IgD-negative memory B cell (primary cell): ENCODE results near the gene CDH13. TPM values are rescaled to one million over a fixed set of nuclear protein-coding genes. Genes with fewer than 3 reads are reported as not detected.

Source experiments
- H3K27ac Mint-ChIP-seq, 3 donors: one replicate each; pipeline ENCODE4 v1.8.0; 2020 to 2022; ENCODE audit warnings: mild to moderate bottlenecking in 3 of 3, mixed read lengths in 3 of 3, moderate library complexity in 1 of 3
- H3K27me3 Mint-ChIP-seq: one replicate; pipeline ENCODE4 v1.8.0; 2021; ENCODE audit warnings: mixed read lengths
- H3K36me3 Mint-ChIP-seq: one replicate; pipeline ENCODE4 v1.8.0; 2020; ENCODE audit warnings: mild to moderate bottlenecking, mixed read lengths
- H3K4me1 Mint-ChIP-seq, 3 donors: one replicate each; pipeline ENCODE4 v1.8.0; 2020 to 2022; ENCODE audit warnings: mixed read lengths in 3 of 3, mild to moderate bottlenecking in 1 of 3
- H3K4me3 Mint-ChIP-seq, 4 donors: one replicate each; pipeline ENCODE4 v1.8.0; 2020 to 2022; ENCODE audit warnings: mild to moderate bottlenecking in 4 of 4, mixed read lengths in 4 of 4, moderate library complexity in 3 of 4
- H3K9me3 Mint-ChIP-seq, 3 donors: one replicate each; pipeline ENCODE4 v1.8.0; 2020 to 2021; ENCODE audit warnings: mixed read lengths in 3 of 3, mild to moderate bottlenecking in 1 of 3
- polyA plus RNA-seq: library from polyadenylated mRNA; unstranded; fragments of 300-500 nt; fragmentation: Illumina TruSeq; gene quantifications from one replicate; pipeline ENCODE4 v1.2.3, GENCODE V29; 2021

CDH13 gene
- polyA plus RNA-seq, 1 donor from 2014 or later = 0.23 TPM

DNA sequence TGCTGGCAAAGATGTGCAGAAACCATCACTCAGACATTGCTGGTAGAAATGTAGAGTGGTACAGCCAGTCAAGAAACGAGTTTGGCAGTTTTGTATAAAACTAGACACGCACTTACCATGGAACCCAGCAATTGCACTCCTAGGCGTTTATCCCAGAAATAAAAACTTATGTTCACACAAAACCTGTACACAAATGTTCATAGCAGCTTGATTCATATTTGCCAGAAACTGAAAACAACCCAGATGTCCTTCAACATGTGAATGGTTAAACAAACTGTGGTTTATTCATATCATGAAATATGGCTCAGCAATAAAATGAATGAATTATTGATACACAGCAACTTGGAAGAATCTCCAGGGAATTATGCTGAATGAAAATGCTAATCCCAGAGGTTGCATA is 570.0 kb downstream of the CDH13 start:
- H3K9me3 Mint-ChIP-seq = peaks cover 0 to 7% (median 5%) of the 10 kb centered on the region in 3 donors
- peaks cover 1% of the 10 kb centered on the region for H3K36me3 Mint-ChIP-seq
- no peaks in the 10 kb centered on the region for H3K4me1 Mint-ChIP-seq
- no peak overlapping the region for H3K27ac Mint-ChIP-seq
- no peak overlapping the region for H3K4me3 Mint-ChIP-seq
- peaks cover 7% of the 10 kb centered on the region for H3K27me3 Mint-ChIP-seq

DNA sequence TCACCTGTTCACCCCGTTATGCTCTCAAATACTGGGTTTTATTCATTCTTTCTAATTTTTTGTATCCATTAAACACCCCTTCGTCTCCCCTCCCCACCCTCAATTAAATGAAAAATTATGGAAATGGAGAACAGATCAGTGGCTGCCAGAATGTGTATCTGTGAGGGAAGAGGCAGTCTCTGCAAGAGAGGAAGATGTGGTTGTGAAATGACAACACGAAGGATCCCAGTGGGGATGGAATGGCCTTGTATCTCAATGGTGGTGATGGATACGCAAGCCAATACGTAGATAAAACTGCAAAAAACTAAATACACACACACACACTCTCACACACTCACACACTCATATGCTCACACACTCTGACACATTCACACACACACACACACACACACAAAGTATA is 570.7 kb downstream of the CDH13 start:
- H3K27me3 Mint-ChIP-seq = peaks cover 5% of the 10 kb centered on the region
- no peak overlapping the region for H3K4me3 Mint-ChIP-seq
- H3K9me3 Mint-ChIP-seq = peaks cover 0 to 7% (median 5%) of the 10 kb centered on the region in 3 donors
- H3K4me1 Mint-ChIP-seq = no peaks in the 10 kb centered on the region
- no peak overlapping the region for H3K27ac Mint-ChIP-seq
- H3K36me3 Mint-ChIP-seq = peaks cover 1% of the 10 kb centered on the region

DNA sequence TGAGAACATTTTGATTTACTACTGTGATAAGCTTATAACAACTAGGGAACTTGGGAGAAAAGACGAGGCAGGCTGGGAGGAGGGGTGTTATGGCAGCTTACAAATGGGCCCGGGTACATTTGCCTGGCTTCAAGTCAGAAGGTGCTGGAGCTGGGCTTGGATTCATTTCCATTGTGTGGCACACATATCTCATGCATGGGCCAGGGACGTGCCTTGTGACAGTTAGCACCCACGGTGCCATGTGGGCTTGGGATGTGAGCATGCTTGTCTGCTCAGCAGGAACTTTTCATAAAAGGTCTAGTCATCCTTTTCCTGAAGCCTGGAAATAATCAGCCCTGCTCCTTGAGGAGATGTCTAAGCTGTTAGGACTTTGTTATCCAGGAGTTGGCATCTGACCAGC is 572.2 kb downstream of the CDH13 start:
- H3K27ac Mint-ChIP-seq = no peak overlapping the region
- H3K9me3 Mint-ChIP-seq = peaks cover 0 to 7% (median 5%) of the 10 kb centered on the region in 3 donors
- no peaks in the 10 kb centered on the region for H3K4me1 Mint-ChIP-seq
- H3K4me3 Mint-ChIP-seq = no peak overlapping the region
- H3K36me3 Mint-ChIP-seq = peaks cover 1% of the 10 kb centered on the region
- peaks cover 2% of the 10 kb centered on the region for H3K27me3 Mint-ChIP-seq

DNA sequence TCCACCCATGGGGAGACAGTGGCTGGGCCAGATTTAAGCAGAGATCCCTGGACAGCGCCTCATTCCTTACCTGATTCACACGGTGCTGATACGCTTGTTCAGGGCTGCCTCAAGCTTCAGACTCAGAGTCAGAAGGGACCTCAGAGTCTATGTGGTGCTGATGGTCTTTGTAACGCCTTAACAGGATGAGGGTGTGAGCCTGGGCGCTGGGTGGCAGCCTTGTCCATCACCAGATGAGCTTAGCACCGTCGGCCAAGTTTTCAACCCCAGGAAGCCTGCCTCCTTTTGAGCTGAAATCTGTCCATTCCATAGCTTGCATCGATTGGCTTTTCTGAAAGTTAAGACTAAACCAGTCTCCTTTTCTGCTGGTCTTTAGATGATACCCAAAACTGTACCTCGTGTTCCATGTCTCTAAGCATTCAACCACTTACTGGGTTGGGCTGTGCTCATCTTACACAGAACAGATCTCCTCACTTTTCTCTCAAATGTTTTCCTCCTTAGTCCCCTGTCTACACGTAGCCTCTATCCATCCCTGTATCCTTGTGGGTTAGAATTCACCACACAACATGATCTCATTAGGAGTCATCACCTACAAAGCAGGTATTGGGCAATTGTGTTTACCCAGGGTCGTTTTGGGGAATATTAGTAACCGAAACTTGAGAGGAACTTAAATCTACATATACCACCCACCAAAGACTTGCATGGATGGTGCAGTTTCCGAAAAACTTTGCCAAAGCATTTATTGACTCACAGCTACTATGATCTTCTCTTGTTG is 573.4 kb downstream of the CDH13 start:
- H3K4me1 Mint-ChIP-seq = no peaks in the 10 kb centered on the region
- peaks cover 2% of the 10 kb centered on the region for H3K27me3 Mint-ChIP-seq
- H3K27ac Mint-ChIP-seq = no peak overlapping the region
- peaks cover 1% of the 10 kb centered on the region for H3K36me3 Mint-ChIP-seq
- no peak overlapping the region for H3K4me3 Mint-ChIP-seq
- H3K9me3 Mint-ChIP-seq = peaks cover 0 to 6% (median 5%) of the 10 kb centered on the region in 3 donors

DNA sequence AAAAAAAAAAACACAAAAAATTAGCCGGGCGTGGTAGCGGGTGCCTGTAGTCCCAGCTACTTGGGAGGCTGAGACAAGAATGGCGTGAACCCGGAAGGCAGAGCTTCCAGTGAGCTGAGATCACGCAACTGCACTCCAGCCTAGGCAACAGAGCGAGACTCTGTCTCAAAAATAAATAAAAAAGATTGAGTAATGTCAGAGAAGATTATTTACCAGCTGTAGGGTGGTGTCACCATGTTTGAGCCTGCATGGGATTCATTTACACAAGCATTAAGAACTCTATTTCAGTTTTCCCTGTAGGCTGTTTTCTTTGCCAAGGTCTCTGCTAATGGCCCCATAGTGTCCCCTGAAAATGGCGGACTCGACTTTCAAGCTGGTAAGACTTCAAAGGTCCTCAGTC is 575.0 kb downstream of the CDH13 start:
- H3K4me1 Mint-ChIP-seq = no peaks in the 10 kb centered on the region
- H3K27ac Mint-ChIP-seq = no peak overlapping the region
- peaks cover 0 to 2% (median 0%) of the 10 kb centered on the region in 3 donors for H3K9me3 Mint-ChIP-seq
- H3K36me3 Mint-ChIP-seq = no peaks in the 10 kb centered on the region
- no peak overlapping the region for H3K4me3 Mint-ChIP-seq
- peaks cover 5% of the 10 kb centered on the region for H3K27me3 Mint-ChIP-seq

DNA sequence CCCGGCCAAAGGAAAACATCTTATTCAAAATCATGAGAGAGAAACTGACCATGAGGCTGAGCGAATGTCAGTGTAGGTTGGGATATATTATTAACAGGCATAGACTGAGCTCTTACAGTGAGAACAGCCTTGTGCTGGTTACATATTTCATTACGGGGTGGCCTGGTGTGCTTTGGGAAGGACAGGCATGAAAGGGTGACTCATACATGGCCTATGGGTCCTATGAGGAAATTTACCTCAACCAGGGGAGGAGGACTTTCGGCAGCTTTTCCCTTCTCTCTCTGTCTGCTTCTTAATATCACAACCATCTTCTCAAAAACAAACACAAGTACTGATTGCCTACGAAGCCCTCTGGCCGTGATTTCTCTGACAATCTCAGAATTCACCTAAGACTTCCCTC is 579.1 kb downstream of the CDH13 start:
- Mint-ChIP-seq H3K36me3 (no peaks in the 10 kb centered on the region), H3K4me3 (no peak overlapping the region), H3K9me3 (peaks cover 0 to 2% (median 0%) of the 10 kb centered on the region in 3 donors), H3K27ac (no peak overlapping the region), H3K27me3 (peaks cover 8% of the 10 kb centered on the region), H3K4me1 (no peaks in the 10 kb centered on the region)

DNA sequence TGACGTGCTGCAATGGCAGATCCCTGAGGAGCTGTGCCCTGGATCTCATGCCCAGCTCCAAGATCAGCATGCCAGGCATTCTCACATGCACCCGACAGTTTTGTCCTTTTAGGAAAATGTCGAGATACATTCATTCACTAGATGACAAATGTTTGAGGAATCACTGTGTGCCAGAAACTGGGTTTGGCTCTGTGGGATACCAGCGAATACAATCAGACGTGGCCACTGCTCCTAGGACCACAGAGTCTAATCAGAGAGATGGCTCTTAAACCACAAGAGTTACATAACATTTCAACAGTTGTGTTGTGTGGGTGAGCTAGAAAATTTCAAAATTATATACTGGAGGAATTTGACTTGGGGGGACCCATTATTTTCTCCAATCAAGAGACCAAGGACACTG is 579.7 kb downstream of the CDH13 start:
- Mint-ChIP-seq H3K4me3 (no peak overlapping the region), H3K36me3 (no peaks in the 10 kb centered on the region), H3K27me3 (peaks cover 8% of the 10 kb centered on the region), H3K9me3 (peaks cover 0 to 2% (median 0%) of the 10 kb centered on the region in 3 donors), H3K27ac (no peak overlapping the region), H3K4me1 (no peaks in the 10 kb centered on the region)

DNA sequence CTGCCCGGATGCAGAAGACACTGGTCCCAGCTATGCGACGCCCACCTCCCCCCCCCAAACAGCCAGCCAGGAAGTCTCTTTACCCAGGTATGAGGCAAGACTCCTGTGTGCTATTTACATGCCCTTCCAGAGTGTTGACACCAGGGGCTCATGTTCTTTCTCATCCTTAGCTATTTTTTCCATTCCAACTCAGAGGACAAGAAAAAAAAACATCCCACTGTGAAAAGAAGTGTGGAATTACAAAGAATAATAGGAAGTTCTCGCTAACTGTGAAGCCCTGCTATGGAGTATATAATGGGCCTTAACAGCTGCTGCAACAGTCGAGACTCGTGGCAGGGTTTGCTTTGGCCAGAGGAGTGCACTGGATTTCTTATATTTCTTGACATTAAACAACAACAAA is 584.9 kb downstream of the CDH13 start:
- Mint-ChIP-seq H3K4me1 (peaks cover 0 to 7% (median 0%) of the 10 kb centered on the region in 3 donors), H3K27ac (no peak overlapping the region), H3K36me3 (no peaks in the 10 kb centered on the region), H3K4me3 (no peak overlapping the region), H3K27me3 (peaks cover 3% of the 10 kb centered on the region), H3K9me3 (peaks cover 0 to 4% (median 0%) of the 10 kb centered on the region in 3 donors)

DNA sequence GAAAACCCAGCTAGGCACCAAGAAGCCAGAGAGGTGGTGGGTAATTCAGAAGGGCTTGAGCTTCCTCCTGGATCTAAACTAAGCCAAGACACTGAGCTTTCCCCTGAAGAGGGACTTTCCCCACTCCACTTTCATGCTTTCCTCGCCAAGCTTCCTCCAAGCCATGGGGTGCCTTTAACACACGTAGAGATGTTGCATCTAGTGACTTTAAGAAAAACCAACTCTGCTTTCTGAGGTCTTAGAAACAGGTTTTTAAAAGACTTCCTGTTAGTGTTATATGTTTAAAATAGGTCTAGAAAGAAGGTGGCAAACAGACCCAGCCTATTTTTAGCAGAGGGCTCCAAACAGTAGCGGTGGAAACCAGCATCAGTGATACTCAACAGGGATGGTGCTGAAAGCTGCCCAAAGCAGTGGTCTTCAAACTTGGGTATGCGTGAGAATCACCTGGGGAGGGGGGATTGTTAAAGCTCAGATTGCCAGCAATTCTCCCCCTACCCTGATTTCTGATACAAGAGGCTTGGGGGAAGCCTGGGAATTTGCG is 585.6 kb downstream of the CDH13 start:
- H3K9me3 Mint-ChIP-seq = peaks cover 0 to 4% (median 0%) of the 10 kb centered on the region in 3 donors

DNA sequence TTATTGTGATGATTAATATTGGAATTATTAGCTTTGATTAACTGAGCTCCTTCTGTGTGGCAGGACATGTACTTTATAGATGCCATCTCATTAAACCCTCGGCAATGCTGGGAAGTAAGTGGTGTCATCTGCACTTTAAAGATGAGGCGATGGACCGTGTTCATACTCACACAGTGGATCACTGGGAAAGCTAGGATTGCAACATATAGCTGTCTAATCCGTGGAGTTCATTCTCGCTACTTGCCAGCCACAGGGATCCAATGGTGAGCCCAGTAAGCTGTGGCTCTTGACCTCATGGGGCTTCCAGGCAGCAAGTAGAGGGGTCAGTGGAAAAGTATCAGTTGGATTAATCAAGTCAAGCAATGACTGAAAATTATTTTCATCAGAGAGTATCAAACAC is 587.9 kb downstream of the CDH13 start:
- H3K27ac Mint-ChIP-seq = no peak overlapping the region
- H3K4me1 Mint-ChIP-seq = peaks cover 0 to 7% (median 0%) of the 10 kb centered on the region in 3 donors
- H3K9me3 Mint-ChIP-seq = peaks cover 0 to 4% (median 0%) of the 10 kb centered on the region in 3 donors
- no peaks in the 10 kb centered on the region for H3K36me3 Mint-ChIP-seq
- no peak overlapping the region for H3K4me3 Mint-ChIP-seq
- H3K27me3 Mint-ChIP-seq = no peaks in the 10 kb centered on the region

More for the DNA sequence above, 585.6 kb downstream of the CDH13 start:
- H3K27ac Mint-ChIP-seq = no peak overlapping the region
- H3K4me3 Mint-ChIP-seq = no peak overlapping the region
- H3K4me1 Mint-ChIP-seq = peaks cover 0 to 7% (median 0%) of the 10 kb centered on the region in 3 donors
- peaks cover 1% of the 10 kb centered on the region for H3K27me3 Mint-ChIP-seq
- no peaks in the 10 kb centered on the region for H3K36me3 Mint-ChIP-seq

DNA sequence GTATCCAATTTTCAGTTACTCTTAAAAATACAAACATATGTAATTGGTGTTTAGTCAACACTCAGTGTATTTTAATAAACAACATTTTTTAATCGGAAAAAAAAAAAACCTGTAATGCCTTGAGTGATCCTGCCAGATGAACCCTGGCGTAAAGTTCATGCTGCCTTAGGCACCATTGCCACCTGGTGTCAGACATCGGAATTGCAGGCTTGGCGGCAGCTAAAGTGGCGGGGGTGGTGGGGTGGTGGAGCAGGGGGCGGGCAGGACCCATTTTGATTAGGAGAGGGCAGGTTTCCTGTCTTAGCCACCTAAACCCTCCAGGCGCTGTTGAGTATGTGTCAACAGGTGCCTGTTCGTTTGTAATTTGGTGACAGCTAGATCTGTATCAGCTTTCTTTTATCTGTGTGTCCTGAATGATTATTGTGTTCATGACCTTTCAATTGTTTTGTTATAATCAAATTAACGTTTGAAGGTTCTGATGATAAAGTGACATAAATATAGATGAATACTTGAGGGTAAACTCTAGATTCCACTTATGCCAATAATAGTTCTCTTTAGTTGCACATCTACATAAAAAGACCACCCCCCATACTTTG is 588.7 kb downstream of the CDH13 start:
- no peak overlapping the region for H3K4me3 Mint-ChIP-seq
- peaks cover 0 to 7% (median 0%) of the 10 kb centered on the region in 3 donors for H3K4me1 Mint-ChIP-seq
- no peaks in the 10 kb centered on the region for H3K27me3 Mint-ChIP-seq
- H3K9me3 Mint-ChIP-seq = peaks cover 0 to 4% (median 0%) of the 10 kb centered on the region in 3 donors
- H3K36me3 Mint-ChIP-seq = no peaks in the 10 kb centered on the region
- no peak overlapping the region for H3K27ac Mint-ChIP-seq

DNA sequence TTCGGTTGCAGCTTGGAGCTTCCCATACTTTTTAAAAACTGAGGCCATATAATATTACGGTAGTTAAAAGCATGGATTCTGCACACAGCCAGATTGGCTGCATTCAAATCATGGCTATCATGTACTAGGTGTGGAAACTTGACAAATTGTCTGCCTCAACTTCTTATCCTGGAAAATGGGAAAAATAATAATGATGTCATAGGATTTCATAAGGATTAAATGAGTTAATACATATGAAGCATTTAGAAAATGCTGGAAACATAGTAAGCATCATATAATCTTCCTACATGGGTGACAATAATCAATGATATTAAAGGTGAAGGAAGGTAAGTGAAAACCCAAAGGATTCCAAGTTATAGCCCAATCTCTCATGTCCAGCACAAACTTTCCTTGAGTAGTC is 592.5 kb downstream of the CDH13 start:
- Mint-ChIP-seq H3K9me3 (no peaks in the 10 kb centered on the region), H3K27me3 (no peaks in the 10 kb centered on the region), H3K36me3 (no peaks in the 10 kb centered on the region), H3K4me1 (no peaks in the 10 kb centered on the region), H3K4me3 (no peak overlapping the region), H3K27ac (no peak overlapping the region)

DNA sequence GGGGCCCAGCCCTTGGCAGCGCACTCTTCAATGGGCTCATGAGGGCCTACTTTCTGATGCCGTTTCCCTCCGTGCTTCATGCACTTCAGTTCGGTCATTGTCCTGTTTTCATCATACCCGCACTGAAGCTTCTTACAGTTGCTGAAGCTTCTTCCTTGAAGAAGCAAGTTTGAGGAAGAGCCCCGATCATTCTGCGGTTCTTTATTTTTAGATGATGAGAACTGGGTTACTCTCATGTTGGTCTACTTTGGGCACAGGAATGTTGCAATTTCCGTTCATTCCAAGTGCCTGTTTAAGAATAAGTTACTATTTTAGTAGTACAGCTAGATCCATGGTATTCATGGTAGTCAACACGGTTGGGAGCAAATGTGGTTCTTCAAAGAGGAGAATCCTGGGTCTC is 593.3 kb downstream of the CDH13 start:
- no peaks in the 10 kb centered on the region for H3K27me3 Mint-ChIP-seq
- no peak overlapping the region for H3K4me3 Mint-ChIP-seq
- no peaks in the 10 kb centered on the region for H3K4me1 Mint-ChIP-seq

DNA sequence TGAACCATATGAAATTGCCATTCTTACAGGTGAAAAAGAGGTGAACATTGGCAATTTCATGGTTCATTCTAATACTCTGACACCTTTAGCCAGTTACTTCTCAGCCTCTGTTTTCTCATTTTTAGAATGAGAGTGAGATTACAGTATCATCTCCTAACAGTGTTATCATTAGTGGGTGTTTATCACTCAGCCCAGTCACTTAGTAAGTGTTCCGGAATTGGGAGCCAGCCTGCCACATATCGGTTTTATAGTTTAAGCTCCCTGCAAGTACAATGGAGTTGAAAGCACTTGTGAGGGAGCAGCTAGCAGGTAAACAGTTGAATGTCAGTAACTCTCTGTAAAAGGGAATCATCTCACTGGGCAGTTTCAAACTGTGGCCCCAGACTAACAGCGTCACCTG is 597.9 kb downstream of the CDH13 start:
- Mint-ChIP-seq H3K27ac (no peak overlapping the region), H3K9me3 (no peaks in the 10 kb centered on the region), H3K4me3 (no peak overlapping the region), H3K4me1 (no peaks in the 10 kb centered on the region), H3K27me3 (peaks cover 18% of the 10 kb centered on the region), H3K36me3 (no peaks in the 10 kb centered on the region)

More for the DNA sequence above, 593.3 kb downstream of the CDH13 start:
- no peak overlapping the region for H3K27ac Mint-ChIP-seq
- no peaks in the 10 kb centered on the region for H3K36me3 Mint-ChIP-seq
- no peaks in the 10 kb centered on the region for H3K9me3 Mint-ChIP-seq

DNA sequence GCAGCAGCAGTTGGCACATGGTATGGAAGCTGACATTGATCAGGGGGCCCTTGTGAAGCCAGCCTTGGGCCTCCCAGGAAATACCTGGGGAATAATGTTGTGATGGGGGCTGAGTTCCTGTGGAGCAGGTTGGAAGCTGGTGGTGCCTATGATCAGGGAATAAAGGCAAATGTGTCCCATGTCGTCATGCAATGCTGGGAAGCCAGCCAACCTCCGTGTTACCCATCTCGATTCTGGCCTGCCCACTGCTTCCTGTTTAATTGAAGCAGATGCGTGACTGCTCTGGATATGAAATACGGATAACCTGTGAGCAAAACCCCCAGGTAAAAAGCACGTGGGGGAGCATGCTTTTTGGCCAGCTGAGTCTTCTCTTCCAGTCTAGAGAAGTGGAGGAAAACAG is 600.6 kb downstream of the CDH13 start:
- Mint-ChIP-seq H3K27ac (no peak overlapping the region), H3K4me1 (no peaks in the 10 kb centered on the region), H3K4me3 (no peak overlapping the region), H3K9me3 (no peaks in the 10 kb centered on the region), H3K36me3 (no peaks in the 10 kb centered on the region), H3K27me3 (peaks cover 19% of the 10 kb centered on the region)
